ENCODE data around the gene IL6R.

IL6R gene

GRCh38 chr1:154410185-154410827 is 5.2 kb downstream of the IL6R start:
- peaks cover 93% of the 10 kb centered on the region for H3K79me2 ChIP-seq (ENCODE audit: low read length)
- peaks cover 16% of the 10 kb centered on the region for H3K36me3 ChIP-seq (replicated peaks; ENCODE audit: low read depth, low read length)
- H4K20me1 ChIP-seq (ENCODE audit: insufficient read depth, low read length): no peaks in the 10 kb centered on the region
- TF ChIP-seq EZH2phosphoT487 (IDR thresholded peaks at IDR 0.05; ENCODE audit: low read depth): no peak
- TF ChIP-seq, protein P1, sequence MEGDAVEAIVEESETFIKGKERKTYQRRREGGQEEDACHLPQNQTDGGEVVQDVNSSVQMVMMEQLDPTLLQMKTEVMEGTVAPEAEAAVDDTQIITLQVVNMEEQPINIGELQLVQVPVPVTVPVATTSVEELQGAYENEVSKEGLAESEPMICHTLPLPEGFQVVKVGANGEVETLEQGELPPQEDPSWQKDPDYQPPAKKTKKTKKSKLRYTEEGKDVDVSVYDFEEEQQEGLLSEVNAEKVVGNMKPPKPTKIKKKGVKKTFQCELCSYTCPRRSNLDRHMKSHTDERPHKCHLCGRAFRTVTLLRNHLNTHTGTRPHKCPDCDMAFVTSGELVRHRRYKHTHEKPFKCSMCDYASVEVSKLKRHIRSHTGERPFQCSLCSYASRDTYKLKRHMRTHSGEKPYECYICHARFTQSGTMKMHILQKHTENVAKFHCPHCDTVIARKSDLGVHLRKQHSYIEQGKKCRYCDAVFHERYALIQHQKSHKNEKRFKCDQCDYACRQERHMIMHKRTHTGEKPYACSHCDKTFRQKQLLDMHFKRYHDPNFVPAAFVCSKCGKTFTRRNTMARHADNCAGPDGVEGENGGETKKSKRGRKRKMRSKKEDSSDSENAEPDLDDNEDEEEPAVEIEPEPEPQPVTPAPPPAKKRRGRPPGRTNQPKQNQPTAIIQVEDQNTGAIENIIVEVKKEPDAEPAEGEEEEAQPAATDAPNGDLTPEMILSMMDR (IDR thresholded peaks at IDR 0.05; ENCODE audit: low read depth, low read length): no peak
- peak overlapping the region; percentile 95; the same call in 1 of the 2 replicates for H3K27ac ChIP-seq (ENCODE audit: low read length)
- no peak overlapping the region for H2AFZ ChIP-seq (ENCODE audit: low read depth, low read length)
- peak overlapping the region; percentile 83; the same call in 1 of the 2 replicates for H3K4me3 ChIP-seq (ENCODE audit: low read length)
- H3K9ac ChIP-seq (ENCODE audit: low read length): peak overlapping the region; percentile 94; the same call in 1 of the 2 replicates
- no peaks in the 10 kb centered on the region for H3K27me3 ChIP-seq (ENCODE audit: low read depth, low read length)
- peaks cover 79% of the 10 kb centered on the region for H3K4me1 ChIP-seq (ENCODE audit: low read length)
- H3K4me2 ChIP-seq (ENCODE audit: low read length): peak overlapping the region; percentile 96
- H3K9me3 ChIP-seq (ENCODE audit: insufficient read depth, low read length): no peaks in the 10 kb centered on the region

- Histone ChIP-seq H3K4me3 (ENCODE audit: low read length) (no peak overlapping the region), H4K20me1 (ENCODE audit: insufficient read depth, low read length) (no peaks in the 10 kb centered on the region), H2AFZ (ENCODE audit: low read depth, low read length) (no peak overlapping the region), H3K4me1 (ENCODE audit: low read length) (peaks cover 88% of the 10 kb centered on the region), H3K9ac (ENCODE audit: low read length) (no peak overlapping the region), H3K27ac (ENCODE audit: low read length) (no peak overlapping the region), H3K79me2 (ENCODE audit: low read length) (peaks cover 94% of the 10 kb centered on the region), H3K9me3 (ENCODE audit: insufficient read depth, low read length) (no peaks in the 10 kb centered on the region), H3K36me3 (replicated peaks; ENCODE audit: low read depth, low read length) (peaks cover 16% of the 10 kb centered on the region), H3K27me3 (ENCODE audit: low read depth, low read length) (no peaks in the 10 kb centered on the region), H3K4me2 (ENCODE audit: low read length) (no peak overlapping the region)
- TF ChIP-seq, protein P1 (IDR thresholded peaks at IDR 0.05; ENCODE audit: low read depth, low read length): no peak
- no peak for TF ChIP-seq EZH2phosphoT487 (IDR thresholded peaks at IDR 0.05; ENCODE audit: low read depth)
Observed at GRCh38 chr1:154411525-154411924, 6.4 kb downstream of the IL6R start.

DNA sequence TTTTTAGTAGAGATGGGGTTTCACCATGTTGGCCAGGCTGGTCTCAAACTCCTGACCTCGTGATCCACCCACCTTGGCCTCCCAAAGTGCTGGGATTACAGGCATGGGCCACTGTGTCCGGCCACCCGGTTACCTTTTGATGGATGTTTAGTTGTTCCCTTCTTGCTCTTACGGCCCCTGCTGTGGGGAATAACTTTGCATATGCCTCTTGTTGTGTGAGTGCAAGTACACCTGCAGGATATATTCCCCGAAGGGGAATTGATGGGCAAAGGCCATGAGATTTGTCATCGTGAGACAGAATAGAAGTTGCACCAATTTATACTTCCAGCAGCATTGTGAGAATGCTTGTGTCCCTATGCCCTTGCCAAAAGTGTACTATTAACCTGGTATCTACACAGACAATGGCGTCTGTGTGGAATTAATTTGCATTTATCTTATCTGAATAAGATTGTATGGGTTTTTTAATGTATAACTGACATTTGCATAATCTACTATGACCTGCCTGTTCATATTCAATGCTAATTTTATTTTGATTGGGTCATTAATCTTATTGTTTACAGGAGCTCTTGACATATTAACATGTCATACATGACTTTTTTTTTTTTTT is 8.1 kb downstream of the IL6R start:
- Histone ChIP-seq H4K20me1 (ENCODE audit: insufficient read depth, low read length) (no peaks in the 10 kb centered on the region), H3K4me1 (ENCODE audit: low read length) (peaks cover 85% of the 10 kb centered on the region), H3K9me3 (ENCODE audit: insufficient read depth, low read length) (no peaks in the 10 kb centered on the region), H3K27ac (ENCODE audit: low read length) (no peak overlapping the region), H3K27me3 (ENCODE audit: low read depth, low read length) (no peaks in the 10 kb centered on the region), H3K4me2 (ENCODE audit: low read length) (peak overlapping the region; percentile 45), H3K79me2 (ENCODE audit: low read length) (peaks cover 95% of the 10 kb centered on the region), H3K36me3 (replicated peaks; ENCODE audit: low read depth, low read length) (peaks cover 16% of the 10 kb centered on the region), H3K9ac (ENCODE audit: low read length) (no peak overlapping the region), H3K4me3 (ENCODE audit: low read length) (0 out of 2 replicates have a peak overlapping the region, but pooled peaks have one; percentile 4), H2AFZ (ENCODE audit: low read depth, low read length) (no peak overlapping the region)
- TF ChIP-seq, protein P1 (IDR thresholded peaks at IDR 0.05; ENCODE audit: low read depth, low read length): no peak
- TF ChIP-seq EZH2phosphoT487 (IDR thresholded peaks at IDR 0.05; ENCODE audit: low read depth): no peak

- no peak overlapping the region for H3K4me2 ChIP-seq (ENCODE audit: low read length)
- H3K9me3 ChIP-seq (ENCODE audit: insufficient read depth, low read length): no peaks in the 10 kb centered on the region
- H3K79me2 ChIP-seq (ENCODE audit: low read length): peaks cover 95% of the 10 kb centered on the region
- no peaks in the 10 kb centered on the region for H4K20me1 ChIP-seq (ENCODE audit: insufficient read depth, low read length)
- H3K9ac ChIP-seq (ENCODE audit: low read length): no peak overlapping the region
- H3K27ac ChIP-seq (ENCODE audit: low read length): no peak overlapping the region
- H3K27me3 ChIP-seq (ENCODE audit: low read depth, low read length): no peaks in the 10 kb centered on the region
- peaks cover 16% of the 10 kb centered on the region for H3K36me3 ChIP-seq (replicated peaks; ENCODE audit: low read depth, low read length)
- H3K4me1 ChIP-seq (ENCODE audit: low read length): peaks cover 85% of the 10 kb centered on the region
- H2AFZ ChIP-seq (ENCODE audit: low read depth, low read length): no peak overlapping the region
- TF ChIP-seq EZH2phosphoT487 (IDR thresholded peaks at IDR 0.05; ENCODE audit: low read depth): no peak
- TF ChIP-seq, protein P1 (IDR thresholded peaks at IDR 0.05; ENCODE audit: low read depth, low read length): no peak
- H3K4me3 ChIP-seq (ENCODE audit: low read length): no peak overlapping the region
Observed at GRCh38 chr1:154414606-154415005, 9.5 kb downstream of the IL6R start.

All from OCI-LY3 (cell line).